Measurements from ENCODE around the gene ZNF592.
"Not testable (repeated sequence)": the region's sequence is repeated elsewhere in the genome, so short reads cannot be mapped to it uniquely, and the experiment has no call there.

Gene ZNF592

GRCh38 chr15:84747416-84748273 lies 747 bp upstream of the ZNF592 start:
- DNase-seq, result peak; percentile 58

- no peak for DNase-seq
Measured at GRCh38 chr15:84749111-84749991, 959 bp downstream of the ZNF592 start.

- no peak for DNase-seq
Measured at GRCh38 chr15:84750583-84751092, 2.2 kb downstream of the ZNF592 start.

- DNase-seq, result not testable (repeated sequence)
Measured at GRCh38 chr15:84751721-84752120, 3.3 kb downstream of the ZNF592 start.

GRCh38 chr15:84752195-84752594 lies 3.8 kb downstream of the ZNF592 start:
- DNase-seq, result no peak

GRCh38 chr15:84752700-84753099 lies 4.3 kb downstream of the ZNF592 start:
- no peak for DNase-seq

- not testable (repeated sequence) for DNase-seq
Measured at GRCh38 chr15:84754889-84755288, 6.5 kb downstream of the ZNF592 start.

- no peak for DNase-seq
Measured at GRCh38 chr15:84755736-84756527, 7.5 kb downstream of the ZNF592 start.

- DNase-seq, result no peak
Measured at GRCh38 chr15:84759018-84759417, 10.6 kb downstream of the ZNF592 start.

GRCh38 chr15:84760219-84760618 lies 11.8 kb downstream of the ZNF592 start:
- no peak for DNase-seq

- DNase-seq, result no peak
Measured at GRCh38 chr15:84761607-84762131, 13.3 kb downstream of the ZNF592 start.

- DNase-seq, result no peak
Measured at GRCh38 chr15:84762840-84763572, 14.6 kb downstream of the ZNF592 start.

GRCh38 chr15:84764585-84764984 lies 16.2 kb downstream of the ZNF592 start:
- DNase-seq, result no peak

GRCh38 chr15:84764989-84765388 lies 16.6 kb downstream of the ZNF592 start:
- no peak for DNase-seq

GRCh38 chr15:84765675-84766074 lies 17.3 kb downstream of the ZNF592 start:
- DNase-seq, result no peak

- DNase-seq, result no peak
Measured at GRCh38 chr15:84766461-84767035, 18.2 kb downstream of the ZNF592 start.

- no peak for DNase-seq
Measured at GRCh38 chr15:84772031-84772430, 23.6 kb downstream of the ZNF592 start.

- DNase-seq, result no peak
Measured at GRCh38 chr15:84772467-84772866, 24.1 kb downstream of the ZNF592 start.

GRCh38 chr15:84773716-84774115 lies 25.3 kb downstream of the ZNF592 start:
- no peak for DNase-seq

- DNase-seq, result no peak
Measured at GRCh38 chr15:84775867-84776449, 27.6 kb downstream of the ZNF592 start.

GRCh38 chr15:84778194-84778593 lies 29.8 kb downstream of the ZNF592 start:
- DNase-seq, result no peak

All from effector CD8-positive, alpha-beta T cell (primary cell).